PC-9 (cell line): Measurements from ENCODE around the gene BMERB1. TPM values are rescaled to one million over a fixed set of nuclear protein-coding genes. Genes with fewer than 3 reads are reported as not detected.

Source experiments
- BruUV-seq: library from RNA; stranded (reverse); fragments of 400-500 nt; replicated peaks from 2 replicates; lab custom pipeline; 2021; lab: Mats Ljungman, UMichigan
- CTCF ChIA-PET: fragments of 300-600 bp; sonication (Branson Sonifier 250); formaldehyde crosslinking; loops from one replicate; lab custom pipeline; 2022; ENCODE audit warnings: antibody characterized with exemption; lab: Charles Lee
- POLR2A ChIA-PET: fragments of 300-600 bp; sonication (Branson Sonifier 250); formaldehyde crosslinking; loops from one replicate; lab custom pipeline; 2022; ENCODE audit warnings: antibody characterized with exemption; ENCODE audit not compliant: unreplicated experiment; lab: Charles Lee
- DNase-seq, 2 experiments: peaks; one replicate each; pipeline versions ENCODE4 v3.0.0 to v3.0.0-alpha.2; 2015 to 2022; ENCODE audit warnings: mixed read lengths in 1 of 2
- H2AFZ ChIP-seq: fragments of 200-600 bp; sonication (generic); 2 replicates; pipeline ENCODE4 v1.8.1; 2017; ENCODE audit warnings: antibody characterized with exemption
- H3F3A ChIP-seq: fragments of 200-600 bp; sonication (generic); 2 replicates; pipeline ENCODE4 v1.8.1; 2017; ENCODE audit warnings: antibody characterized with exemption, mild to moderate bottlenecking, low read depth; ENCODE audit not compliant: insufficient read depth
- H3K27ac ChIP-seq: fragments of 200-600 bp; sonication (generic); 2 replicates; pipeline ENCODE4 v1.6.1; 2016; ENCODE audit warnings: mixed run types
- H3K27me3 ChIP-seq: fragments of 200-600 bp; sonication (generic); 2 replicates; pipeline ENCODE4 v1.6.1; 2016; ENCODE audit warnings: low read depth, mixed run types; ENCODE audit not compliant: insufficient read depth
- H3K36me3 ChIP-seq: fragments of 200-600 bp; sonication (generic); 2 replicates; pipeline ENCODE4 v1.6.1; 2016; ENCODE audit warnings: low read depth, mixed run types
- H3K4me1 ChIP-seq: fragments of 200-600 bp; sonication (generic); replicated peaks from 2 replicates; pipeline ENCODE4 v1.6.1; 2016; ENCODE audit warnings: mixed run types; ENCODE audit not compliant: insufficient read depth
- H3K4me2 ChIP-seq: fragments of 200-600 bp; sonication (generic); 2 replicates; pipeline ENCODE4 v1.6.1; 2017; ENCODE audit warnings: mixed run types
- H3K4me3 ChIP-seq: fragments of 200-600 bp; sonication (generic); 2 replicates; pipeline ENCODE4 v1.6.1; 2016; ENCODE audit warnings: mixed run types
- H3K79me2 ChIP-seq: fragments of 200-600 bp; sonication (generic); 2 replicates; pipeline ENCODE4 v1.6.1; 2017; ENCODE audit warnings: low read depth, mixed run types
- H3K9me2 ChIP-seq: fragments of 200-600 bp; sonication (generic); 2 replicates; pipeline ENCODE4 v1.8.1; 2017; ENCODE audit warnings: mild to moderate bottlenecking; ENCODE audit not compliant: insufficient read depth
- H3K9me3 ChIP-seq: fragments of 200-600 bp; sonication (generic); 2 replicates; pipeline ENCODE4 v1.8.1; 2016; ENCODE audit warnings: low read depth; ENCODE audit not compliant: insufficient read depth
- H4K20me1 ChIP-seq: fragments of 200-600 bp; sonication (generic); 2 replicates; pipeline ENCODE4 v1.8.1; 2017; ENCODE audit not compliant: insufficient read depth
- CTCF ChIP-seq: fragments of 200-600 bp; sonication (generic); conservative IDR thresholded peaks from 2 replicates; pipeline ENCODE4 v1.6.1; 2017; ENCODE audit warnings: mixed run types, antibody characterized with exemption, mild to moderate bottlenecking, moderate library complexity
- EZH2 ChIP-seq: fragments of 200-600 bp; sonication (generic); IDR thresholded peaks from 2 replicates; pipeline ENCODE4 v1.8.0; 2017; ENCODE audit warnings: antibody characterized with exemption, low read depth
- intact Hi-C: fragments of 100-400 bp; cut with micrococcal nuclease; formaldehyde crosslinking; loops from one replicate; pipeline ENCODE4 v1.10.0; 2022; ENCODE audit not compliant: unreplicated experiment
- total RNA-seq: library from RNA; stranded (reverse); gene quantifications from 2 replicates; pipeline ENCODE4 v1.2.3, GENCODE V29; 2021

BMERB1 gene
- total RNA-seq, 1 experiment from 2014 or later: 4.3 TPM

- no peaks in the 10 kb centered on the region for H3K36me3 ChIP-seq
- no peaks in the 10 kb centered on the region for H3K9me2 ChIP-seq
- H3K4me3 ChIP-seq: no peak overlapping the region
- no peak overlapping the region for H2AFZ ChIP-seq
- H3K9me3 ChIP-seq: no peaks in the 10 kb centered on the region
- intact Hi-C loops: no loop called here
- no peak for DNase-seq
- H4K20me1 ChIP-seq: no peaks in the 10 kb centered on the region
- CTCF ChIA-PET: no interaction called here
- TF ChIP-seq CTCF (no peak), EZH2 (no peak)
- H3K27me3 ChIP-seq: no peaks in the 10 kb centered on the region
- POLR2A ChIA-PET: no interaction called here
- BruUV-seq: no TSS peak
- H3K4me2 ChIP-seq: no peak overlapping the region
- no peak overlapping the region for H3K27ac ChIP-seq
- no peaks in the 10 kb centered on the region for H3K79me2 ChIP-seq
- peaks cover 25% of the 10 kb centered on the region for H3F3A ChIP-seq
- H3K4me1 ChIP-seq: peaks cover 24% of the 10 kb centered on the region
These were observed 11.1 kb downstream of the BMERB1 start for GRCh38 chr16:15445450-15445849.

- BruUV-seq: no TSS peak
- no peak overlapping the region for H3K4me3 ChIP-seq
- POLR2A ChIA-PET: no interaction called here
- CTCF ChIA-PET: no interaction called here
- H3K27me3 ChIP-seq: no peaks in the 10 kb centered on the region
- no peak for DNase-seq
- no peaks in the 10 kb centered on the region for H4K20me1 ChIP-seq
- no peaks in the 10 kb centered on the region for H3K79me2 ChIP-seq
- no peak overlapping the region for H3K27ac ChIP-seq
- no peak overlapping the region for H2AFZ ChIP-seq
- H3K9me2 ChIP-seq: no peaks in the 10 kb centered on the region
- H3K9me3 ChIP-seq: no peaks in the 10 kb centered on the region
- TF ChIP-seq CTCF: no peak
- TF ChIP-seq EZH2: no peak
- no peaks in the 10 kb centered on the region for H3K36me3 ChIP-seq
- intact Hi-C loops: no loop called here
- peaks cover 10% of the 10 kb centered on the region for H3K4me1 ChIP-seq
- H3F3A ChIP-seq: peaks cover 15% of the 10 kb centered on the region
- no peak overlapping the region for H3K4me2 ChIP-seq
These were observed 12.5 kb downstream of the BMERB1 start for GRCh38 chr16:15446901-15447300.

GRCh38 chr16:15450624-15451023 is 16.2 kb downstream of the BMERB1 start:
- H3K4me3 ChIP-seq: no peak overlapping the region
- DNase-seq: no peak
- no peak overlapping the region for H3K27ac ChIP-seq
- H3K9me2 ChIP-seq: no peaks in the 10 kb centered on the region
- no peaks in the 10 kb centered on the region for H3K36me3 ChIP-seq
- peaks cover 5% of the 10 kb centered on the region; the same call in 1 of the 2 replicates for H3F3A ChIP-seq
- H3K4me1 ChIP-seq: no peaks in the 10 kb centered on the region
- H2AFZ ChIP-seq: no peak overlapping the region
- H4K20me1 ChIP-seq: no peaks in the 10 kb centered on the region
- no peak overlapping the region for H3K4me2 ChIP-seq
- CTCF ChIA-PET: no interaction called here
- TF ChIP-seq CTCF: no peak
- TF ChIP-seq EZH2: no peak
- H3K9me3 ChIP-seq: no peaks in the 10 kb centered on the region
- intact Hi-C loops: no loop called here
- POLR2A ChIA-PET: no interaction called here
- H3K27me3 ChIP-seq: no peaks in the 10 kb centered on the region
- no TSS peak for BruUV-seq
- no peaks in the 10 kb centered on the region for H3K79me2 ChIP-seq
